ENCODE data around the gene RTTN. TPM values are rescaled to one million over a fixed set of nuclear protein-coding genes. Genes with fewer than 3 reads are reported as not detected.
A peak's percentile ranks its signal among the peaks of the same experiment; 100 is the strongest.

RTTN gene
- total and polyA plus RNA-seq, 2 of the 4 experiments (the other 2 are of a cell fraction), result 5.8 to 19.9 TPM

DNA sequence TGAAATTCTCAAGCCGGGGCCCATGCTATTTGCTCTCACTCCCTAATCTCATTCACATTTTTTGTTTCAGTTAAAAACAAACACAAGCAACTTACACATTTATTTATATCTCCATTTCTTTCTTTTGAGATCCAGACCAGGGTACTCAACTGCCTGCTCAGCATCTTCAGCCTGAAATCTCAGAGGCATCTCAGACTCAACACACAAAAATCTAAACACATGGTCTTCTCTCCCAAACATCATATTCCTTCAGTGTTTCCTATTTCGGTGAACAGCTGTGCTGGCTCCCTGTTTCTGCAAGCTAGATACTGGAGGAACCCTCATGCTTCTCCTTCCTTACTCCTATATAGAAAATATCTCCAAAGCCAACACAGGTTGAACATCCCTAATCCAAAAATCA lies 11.3 kb upstream of the RTTN start:
- H2BK20ac ChIP-seq (ENCODE audit: low read depth, low read length), result no peak overlapping the region
- no peak overlapping the region for H3K4me3 ChIP-seq (ENCODE audit: insufficient read depth, low read depth, low read length)
- ChIA-PET CTCF (interaction anchor here (0.7 kb wide), 1 partner anchor 10 kb away, joined by 4 read pairs; no protein-coding TSS in a partner anchor), POLR2A (ENCODE audit: unreplicated experiment) (no interaction called here)
- no peak overlapping the region for H3K14ac ChIP-seq (replicated peaks; ENCODE audit: low read depth, low read length)
- H3K79me1 ChIP-seq (ENCODE audit: low read depth in 1 of 2, low read length in 2 of 2), result no peaks in the 10 kb centered on the region
- H2AK9ac ChIP-seq (replicated peaks; ENCODE audit: low read depth, low read length, poor library complexity), result no peak overlapping the region
- peaks cover 3% of the 10 kb centered on the region for H3K27me3 ChIP-seq (ENCODE audit: control insufficient read depth, insufficient read depth, low read length)
- H3K18ac ChIP-seq (ENCODE audit: low read depth, low read length), result no peak overlapping the region
- H2AK5ac ChIP-seq (ENCODE audit: low read depth, low read length), result no peak overlapping the region
- no peaks in the 10 kb centered on the region for H3K9me3 ChIP-seq (ENCODE audit: control insufficient read depth, insufficient read depth, low read length)
- peaks cover 2% of the 10 kb centered on the region; the same call in 1 of the 2 replicates for H3K4me1 ChIP-seq (ENCODE audit: control insufficient read depth, insufficient read depth, low read length)
- no peaks in the 10 kb centered on the region for H3K36me3 ChIP-seq (ENCODE audit: control insufficient read depth, insufficient read depth, low read length)
- 44% methylated on average over 1 of the region's 2 CpGs; no CpG with 5 or more reads in 1 of the 2 experiments for WGBS, 2 experiments (ENCODE audit: extremely low coverage in 2 of 2, insufficient read length in 1 of 2)
- TF ChIP-seq MAFK (IDR thresholded peaks at IDR 0.05; ENCODE audit: low read depth, low read length), result peak; percentile 56
- TF ChIP-seq POLR2A (IDR thresholded peaks at IDR 0.05; ENCODE audit: low read depth, low read length), result no peak
- no peak overlapping the region for H2AFZ ChIP-seq (replicated peaks; ENCODE audit: low read length, poor library complexity)
- no peak overlapping the region for H2BK120ac ChIP-seq (ENCODE audit: low read depth, low read length)
- no peak overlapping the region for H3K56ac ChIP-seq (ENCODE audit: extremely low read depth, insufficient read depth, low read length)
- H3K4ac ChIP-seq (ENCODE audit: low read depth, low read length), result no peak overlapping the region
- no peaks in the 10 kb centered on the region for H3K9me1 ChIP-seq (ENCODE audit: insufficient read depth, low read length)
- ATAC-seq (ENCODE audit: low read depth) (peak; percentile 99), DNase-seq (peak; percentile 69)
- no peak overlapping the region for H3K27ac ChIP-seq (ENCODE audit: insufficient read depth, low read length)
- in situ Hi-C loops (cut with MboI; ENCODE audit: low sequenced_read_pairs), result no loop called here
- dilution Hi-C loops (cut with HindIII; ENCODE audit: low sequenced_read_pairs, unreplicated experiment), result no loop called here
- no peak overlapping the region for H4K91ac ChIP-seq (ENCODE audit: insufficient read depth, low read depth, low read length)
- H3K23ac ChIP-seq (ENCODE audit: low read depth, low read length), result no peak overlapping the region
- H3K4me2 ChIP-seq (ENCODE audit: low read depth, low read length), result no peak overlapping the region
- H4K20me1 ChIP-seq (ENCODE audit: insufficient read depth, low read length), result no peaks in the 10 kb centered on the region
- BruUV-seq (replicated peaks), result no TSS peak
- no peak overlapping the region for H2BK15ac ChIP-seq (ENCODE audit: low read depth, low read length)
- H4K8ac ChIP-seq (ENCODE audit: low read depth in 2 of 2, low read length in 2 of 2), result no peak overlapping the region
- intact Hi-C loops (cut with micrococcal nuclease), result no loop called here
- H3K9ac ChIP-seq (ENCODE audit: low read depth, low read length), result no peak overlapping the region
- no peak overlapping the region for H2BK5ac ChIP-seq (ENCODE audit: low read depth, low read length, poor library complexity, severe bottlenecking)
- no peak overlapping the region for H4K5ac ChIP-seq (ENCODE audit: low read depth, low read length)
